IPS-NIHi7 (cell line): ENCODE results near the gene GTF3C1.

ENCODE experiments used
- DNase-seq: peaks from one replicate; pipeline ENCODE4 v3.0.0; 2012; ENCODE audit warnings: mixed read lengths; ENCODE audit errors: extremely low spot score

GTF3C1 gene

GRCh38 chr16:27520982-27521673 lies 28.6 kb downstream of the GTF3C1 start:
- no peak for DNase-seq

GRCh38 chr16:27518226-27518625 lies 31.5 kb downstream of the GTF3C1 start:
- no peak for DNase-seq

GRCh38 chr16:27517664-27518063 lies 32.0 kb downstream of the GTF3C1 start:
- no peak for DNase-seq

GRCh38 chr16:27516365-27516764 lies 33.3 kb downstream of the GTF3C1 start:
- no peak for DNase-seq

DNA sequence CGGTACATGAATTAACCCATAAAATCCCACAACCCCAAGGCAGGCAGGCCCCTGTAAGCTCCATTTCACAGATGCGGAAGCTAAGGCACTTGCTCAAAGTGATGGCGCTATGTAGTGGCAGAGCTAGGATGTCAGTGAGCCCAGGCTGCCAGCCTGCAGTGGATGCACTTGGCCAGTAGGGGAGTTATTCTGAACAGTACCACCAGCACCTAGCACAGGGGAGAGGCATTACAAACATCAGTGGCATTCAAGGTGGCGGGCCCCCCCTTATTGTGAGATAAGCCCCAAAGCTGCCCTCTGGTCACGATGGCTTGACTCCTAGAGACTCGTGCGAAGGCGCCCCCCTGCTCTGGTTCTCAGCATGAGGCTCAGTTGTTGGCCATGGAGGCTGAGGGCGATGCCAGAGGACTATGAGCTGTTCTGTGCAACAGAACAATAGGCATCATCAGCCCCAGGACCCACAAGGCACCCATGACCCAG lies 33.8 kb downstream of the GTF3C1 start:
- peak; percentile 87 for DNase-seq

- no peak for DNase-seq
Observed at GRCh38 chr16:27514806-27515205, 34.9 kb downstream of the GTF3C1 start.

DNA sequence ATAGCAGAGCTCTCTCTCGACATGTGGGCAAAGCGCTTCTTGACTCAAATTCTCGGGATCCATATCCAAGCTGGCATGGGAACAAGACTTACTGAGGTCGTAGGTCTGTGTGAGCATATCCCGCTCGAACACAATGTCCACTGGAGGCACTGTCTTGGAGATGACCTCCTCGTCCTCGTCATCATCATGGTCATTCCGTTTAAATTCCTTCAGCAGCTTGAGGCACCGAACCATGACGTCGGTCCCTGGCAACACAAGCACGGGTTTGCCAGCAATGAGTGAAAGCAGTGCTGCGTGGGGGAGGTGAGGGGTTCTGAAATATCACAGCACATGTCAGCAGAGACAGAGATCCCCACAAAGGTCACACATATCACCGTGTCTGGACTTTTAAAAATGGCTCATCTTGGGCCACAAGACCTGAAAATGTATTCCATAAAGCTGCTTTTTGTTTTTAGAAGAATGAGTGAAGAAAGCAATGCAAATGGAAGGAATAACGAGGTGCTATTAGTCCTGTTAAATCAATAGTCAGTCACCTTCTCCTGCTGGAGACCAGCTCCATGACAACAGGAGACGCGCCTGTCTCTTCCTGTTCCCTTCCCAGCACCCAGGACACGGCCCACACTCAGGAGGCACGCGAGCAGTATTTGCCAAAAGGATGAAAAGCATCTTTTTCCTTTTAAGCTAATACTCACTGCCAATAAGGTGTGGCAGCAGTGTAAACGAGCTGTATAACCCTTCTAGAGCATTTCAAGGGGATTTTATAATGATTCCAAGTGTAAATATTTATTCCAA lies 37.9 kb downstream of the GTF3C1 start:
- DNase-seq, result no peak

- no peak for DNase-seq
Observed at GRCh38 chr16:27508476-27508875, 41.2 kb downstream of the GTF3C1 start.

- DNase-seq, result no peak
Observed at GRCh38 chr16:27506771-27507170, 42.9 kb downstream of the GTF3C1 start.

DNA sequence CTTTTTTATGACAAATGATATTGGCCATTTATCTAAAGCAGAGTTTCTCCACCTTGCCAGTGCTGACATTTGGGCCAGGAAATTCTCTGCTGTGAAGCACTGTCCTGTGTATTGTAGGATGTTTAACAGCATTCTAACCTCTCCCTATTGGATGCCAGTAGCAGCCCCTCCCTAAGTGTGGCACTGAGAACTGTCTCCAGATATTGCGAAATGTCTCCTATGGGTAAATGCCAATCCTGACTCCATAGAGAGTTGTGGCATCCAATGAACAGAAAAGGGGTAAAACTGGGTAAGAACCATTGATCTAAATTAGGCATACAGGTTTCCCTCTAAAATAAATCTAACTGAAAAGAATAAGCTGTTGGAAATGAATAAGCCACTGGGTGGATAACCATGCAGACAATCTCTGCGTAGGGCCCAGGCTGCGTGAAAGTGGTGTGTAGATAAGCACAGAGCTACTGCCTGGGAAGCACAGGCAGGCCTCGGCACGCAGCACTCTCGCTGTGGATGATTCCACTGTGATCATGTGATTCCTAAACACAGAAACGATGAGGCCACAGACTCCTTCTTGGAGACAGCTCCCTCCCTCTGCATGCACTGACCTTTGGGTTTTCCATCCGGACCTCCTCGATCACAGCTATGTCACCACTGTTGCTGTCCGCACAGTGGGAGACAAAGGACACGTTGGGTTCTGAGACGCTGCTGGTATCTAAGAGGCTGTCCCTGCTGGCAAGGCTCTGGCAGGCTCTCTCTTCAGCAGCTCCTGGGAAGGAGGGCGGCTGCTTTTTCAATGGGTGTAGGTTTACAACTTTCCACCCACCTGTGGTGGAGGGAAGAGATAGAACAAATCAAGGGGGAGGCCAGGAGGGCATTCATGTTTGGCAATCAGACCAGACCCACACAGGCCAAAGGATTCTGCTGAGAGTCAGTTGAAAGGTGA lies 44.1 kb downstream of the GTF3C1 start:
- no peak for DNase-seq

DNA sequence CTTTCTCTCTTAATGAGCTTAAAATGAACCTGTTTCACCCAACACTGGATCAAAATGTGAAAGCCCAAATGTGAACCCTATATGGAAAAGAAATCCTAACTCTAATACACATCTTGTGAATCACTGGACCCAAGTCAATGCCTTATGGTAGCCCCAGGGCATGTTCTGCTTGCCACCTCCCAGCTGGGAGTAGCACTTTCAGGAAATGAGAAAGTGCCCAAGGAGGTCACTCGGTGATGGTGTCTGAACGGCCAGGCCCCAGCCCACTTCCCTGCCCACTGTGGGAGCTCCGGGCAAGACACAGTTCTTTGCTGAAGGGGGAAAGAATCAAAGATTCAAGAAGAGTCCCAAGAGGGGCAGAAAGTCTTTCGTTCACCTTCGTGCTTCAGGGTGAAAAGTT lies 46.1 kb downstream of the GTF3C1 start:
- DNase-seq, result no peak

- no peak for DNase-seq
Observed at GRCh38 chr16:27500801-27501200, 48.9 kb downstream of the GTF3C1 start.

GRCh38 chr16:27499659-27500055 lies 50.1 kb downstream of the GTF3C1 start:
- no peak for DNase-seq

DNA sequence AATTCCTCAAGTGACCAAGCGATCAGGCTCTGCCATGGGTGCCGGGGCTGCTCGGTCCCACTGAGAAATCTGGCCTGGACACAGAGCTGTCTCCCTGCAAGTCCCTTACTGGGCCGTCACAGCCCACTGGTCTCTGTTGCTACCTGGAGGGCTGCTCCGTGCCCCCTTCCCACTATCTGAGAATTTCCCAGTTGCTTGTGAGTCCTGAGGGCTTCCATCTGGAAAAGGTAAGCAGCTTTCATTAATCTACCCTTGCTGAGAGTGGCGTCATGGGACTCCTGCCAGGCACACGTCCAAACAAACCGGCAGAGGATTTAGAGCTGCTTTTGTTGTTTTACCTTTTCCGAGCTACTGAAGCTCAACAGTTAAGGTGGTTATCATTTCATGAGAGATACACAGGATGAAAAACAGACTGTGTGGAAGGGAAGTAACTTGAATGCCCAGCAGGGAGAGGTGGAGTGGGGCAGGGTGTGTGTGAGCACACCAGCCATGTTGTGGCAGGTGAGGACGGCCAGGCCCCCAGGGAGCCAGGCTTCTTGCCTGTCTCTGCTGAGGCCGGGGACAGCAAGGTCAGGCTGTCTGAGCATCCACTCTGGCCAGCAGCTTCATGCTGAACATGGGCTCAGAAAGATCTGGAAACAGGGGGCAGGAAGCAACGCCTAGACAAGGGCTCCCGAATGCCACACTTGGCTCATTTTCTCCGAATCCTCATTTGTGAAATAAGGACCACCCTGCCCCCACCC lies 50.6 kb downstream of the GTF3C1 start:
- no peak for DNase-seq

GRCh38 chr16:27498031-27498825 lies 51.5 kb downstream of the GTF3C1 start:
- no peak for DNase-seq

GRCh38 chr16:27495191-27495590 lies 54.5 kb downstream of the GTF3C1 start:
- DNase-seq, result no peak

DNA sequence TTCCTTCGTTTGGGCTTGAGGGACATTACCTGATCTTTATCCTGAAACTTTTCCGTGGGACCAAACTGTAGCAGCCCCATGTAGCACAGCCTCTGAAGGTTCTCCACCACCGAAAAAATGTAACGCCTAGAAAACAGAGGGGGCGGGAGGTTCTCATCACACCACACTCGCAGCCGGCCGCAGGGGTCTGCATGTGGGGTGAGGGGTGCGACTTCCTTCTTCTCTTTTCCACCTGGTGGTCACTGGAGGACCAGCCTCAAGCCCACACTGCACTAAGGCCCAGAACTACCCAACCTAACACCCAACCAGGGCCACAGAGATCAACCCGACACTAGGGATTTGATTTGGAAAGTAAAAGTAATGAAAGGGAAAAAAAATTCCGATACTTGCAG lies 57.1 kb downstream of the GTF3C1 start:
- DNase-seq, result peak; percentile 29

- no peak for DNase-seq
Observed at GRCh38 chr16:27491894-27492587, 57.7 kb downstream of the GTF3C1 start.

GRCh38 chr16:27489906-27490305 lies 59.8 kb downstream of the GTF3C1 start:
- no peak for DNase-seq

- DNase-seq, result no peak
Observed at GRCh38 chr16:27489421-27489820, 60.3 kb downstream of the GTF3C1 start.
